ENCODE results near the gene FOXP1.

Gene FOXP1

DNA sequence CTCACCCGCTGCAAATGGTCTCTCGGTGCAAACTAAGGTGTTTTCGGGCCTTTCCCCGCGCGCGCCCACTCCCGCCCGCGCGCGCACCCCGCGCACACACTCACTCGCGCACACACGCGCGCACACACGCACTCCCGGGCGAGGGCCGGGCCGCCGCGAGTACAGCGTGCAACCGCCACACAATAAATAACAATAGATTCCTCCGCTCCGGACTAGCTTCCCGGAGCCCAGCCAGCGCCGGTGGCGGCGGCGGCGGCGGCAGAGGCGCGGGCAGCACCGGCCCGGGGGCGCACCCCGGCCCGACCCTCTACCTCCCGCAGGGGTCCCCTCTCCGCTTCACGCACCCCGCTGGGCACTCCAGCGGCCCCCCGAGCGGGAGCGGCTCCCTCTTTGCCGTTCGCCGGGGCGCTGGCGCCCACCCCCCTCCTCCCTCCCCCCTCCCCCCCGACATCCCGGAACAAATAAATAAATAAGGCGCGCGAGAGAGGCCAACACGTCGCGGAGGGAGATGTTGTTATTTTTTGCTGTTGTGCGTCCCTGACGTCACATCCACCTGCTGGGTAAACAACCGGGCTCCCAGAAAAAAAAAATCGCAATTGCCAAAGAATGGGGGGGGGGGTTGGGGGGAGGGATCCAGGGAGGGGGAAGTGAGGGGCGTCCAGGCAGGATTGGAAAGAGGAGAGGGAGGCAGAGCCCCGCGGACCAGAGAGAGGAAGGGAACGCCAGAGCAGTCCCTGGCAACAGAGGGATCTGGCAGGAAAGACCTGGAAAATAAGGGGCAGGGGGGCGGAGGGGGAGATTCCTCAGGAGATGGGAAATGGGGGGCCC lies at the start of gene FOXP1:
FOXP1 (minus strand) TSS at position 163 of the 828 bp plus-strand sequence. CDS start 385,347 bp downstream, outside the sequence.
- peak within 1 kb of the TSS; percentile 88 to 94 for H3K9ac ChIP-seq (ENCODE audit: low read depth in 1 of 2, low read length in 2 of 2)
- no peaks in the 10 kb centered on the region for H3K27me3 ChIP-seq (ENCODE audit: control insufficient read depth in 1 of 2, insufficient read depth in 2 of 2, low read length in 2 of 2)
- H3K36me3 ChIP-seq (ENCODE audit: control insufficient read depth in 1 of 2, insufficient read depth in 2 of 2, low read length in 2 of 2): no peaks in the 10 kb centered on the region

GRCh38 chr3:71629711-71630110 lies 46.2 kb upstream of the FOXP1 start:
- Histone ChIP-seq H3K9ac (ENCODE audit: low read depth in 1 of 2, low read length in 2 of 2) (no peak overlapping the region), H3K4me1 (ENCODE audit: control insufficient read depth in 1 of 2, insufficient read depth in 2 of 2, low read length in 2 of 2) (peaks cover 0 to 4% of the 10 kb centered on the region in 2 donors), H3K36me3 (ENCODE audit: control insufficient read depth in 1 of 2, insufficient read depth in 2 of 2, low read length in 2 of 2) (no peaks in the 10 kb centered on the region), H3K27ac (ENCODE audit: low read depth, low read length) (no peak overlapping the region), H3K9me3 (ENCODE audit: control insufficient read depth in 1 of 2, low read length in 2 of 2) (no peaks in the 10 kb centered on the region), H3K4me3 (ENCODE audit: low read depth in 1 of 2, low read length in 2 of 2) (no peak overlapping the region), H3K27me3 (ENCODE audit: control insufficient read depth in 1 of 2, insufficient read depth in 2 of 2, low read length in 2 of 2) (no peaks in the 10 kb centered on the region)

More for the DNA sequence above, at the start of gene FOXP1:
- H3K4me1 ChIP-seq (ENCODE audit: control insufficient read depth in 1 of 2, insufficient read depth in 2 of 2, low read length in 2 of 2): peaks cover 15 to 23% of the 10 kb centered on the region in 2 donors
- H3K4me3 ChIP-seq (ENCODE audit: low read depth in 1 of 2, low read length in 2 of 2): peak within 1 kb of the TSS; percentile 90 to 94
- peak within 1 kb of the TSS; percentile 84 for H3K27ac ChIP-seq (ENCODE audit: low read depth, low read length)
- H3K9me3 ChIP-seq (ENCODE audit: control insufficient read depth in 1 of 2, low read length in 2 of 2): no peaks in the 10 kb centered on the region

- Histone ChIP-seq H3K9ac (ENCODE audit: low read depth in 1 of 2, low read length in 2 of 2) (no peak overlapping the region), H3K4me1 (ENCODE audit: control insufficient read depth in 1 of 2, insufficient read depth in 2 of 2, low read length in 2 of 2) (peaks cover 0 to 4% of the 10 kb centered on the region in 2 donors), H3K27ac (ENCODE audit: low read depth, low read length) (no peak overlapping the region), H3K4me3 (ENCODE audit: low read depth in 1 of 2, low read length in 2 of 2) (no peak overlapping the region), H3K9me3 (ENCODE audit: control insufficient read depth in 1 of 2, low read length in 2 of 2) (no peaks in the 10 kb centered on the region), H3K36me3 (ENCODE audit: control insufficient read depth in 1 of 2, insufficient read depth in 2 of 2, low read length in 2 of 2) (no peaks in the 10 kb centered on the region), H3K27me3 (ENCODE audit: control insufficient read depth in 1 of 2, insufficient read depth in 2 of 2, low read length in 2 of 2) (no peaks in the 10 kb centered on the region)
These were observed 45.8 kb upstream of the FOXP1 start for GRCh38 chr3:71629289-71629688.

- H3K27ac ChIP-seq (ENCODE audit: low read depth, low read length): no peak overlapping the region
- H3K4me1 ChIP-seq (ENCODE audit: control insufficient read depth in 1 of 2, insufficient read depth in 2 of 2, low read length in 2 of 2): peaks cover 0 to 4% of the 10 kb centered on the region in 2 donors
- H3K36me3 ChIP-seq (ENCODE audit: control insufficient read depth in 1 of 2, insufficient read depth in 2 of 2, low read length in 2 of 2): no peaks in the 10 kb centered on the region
- no peaks in the 10 kb centered on the region for H3K9me3 ChIP-seq (ENCODE audit: control insufficient read depth in 1 of 2, low read length in 2 of 2)
- no peaks in the 10 kb centered on the region for H3K27me3 ChIP-seq (ENCODE audit: control insufficient read depth in 1 of 2, insufficient read depth in 2 of 2, low read length in 2 of 2)
- no peak overlapping the region for H3K9ac ChIP-seq (ENCODE audit: low read depth in 1 of 2, low read length in 2 of 2)
- no peak overlapping the region for H3K4me3 ChIP-seq (ENCODE audit: low read depth in 1 of 2, low read length in 2 of 2)
These were observed 45.0 kb upstream of the FOXP1 start for GRCh38 chr3:71628522-71628921.

GRCh38 chr3:71625676-71626075 lies 42.1 kb upstream of the FOXP1 start:
- H3K4me3 ChIP-seq (ENCODE audit: low read depth in 1 of 2, low read length in 2 of 2): no peak overlapping the region

DNA sequence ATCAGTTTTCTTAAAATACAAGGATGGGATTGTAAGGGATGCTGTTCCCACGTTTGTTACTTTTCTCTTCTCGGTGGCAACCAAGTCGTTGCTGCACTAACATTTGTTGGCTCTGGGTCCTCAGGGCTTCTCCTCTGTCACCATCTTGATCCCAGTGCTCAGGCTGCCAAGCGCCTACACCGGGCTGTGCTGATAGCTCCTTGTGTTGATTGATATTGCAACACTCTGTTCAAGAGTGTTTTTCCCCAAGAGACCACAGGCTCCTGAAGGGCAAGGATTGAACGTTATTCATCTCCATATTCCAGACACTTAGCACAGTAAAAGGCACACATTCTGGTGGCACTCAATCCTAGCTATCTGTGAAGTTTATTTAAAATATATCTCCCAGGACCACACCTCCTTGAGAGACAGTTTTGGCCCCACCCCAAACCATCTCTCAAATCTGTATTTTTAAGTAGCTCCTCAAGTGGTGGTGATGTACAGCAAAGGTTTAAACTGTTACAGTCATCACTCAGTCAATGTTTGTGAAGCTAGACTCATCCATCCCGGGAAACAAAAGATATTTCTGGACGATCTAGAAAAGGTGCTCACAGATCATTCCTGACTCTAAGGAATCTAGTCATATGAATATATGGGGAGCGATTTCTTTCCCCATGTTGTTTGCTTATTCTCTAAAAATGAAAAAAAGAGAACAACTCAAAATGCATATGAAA lies 38.5 kb upstream of the FOXP1 start:
- no peaks in the 10 kb centered on the region for H3K9me3 ChIP-seq (ENCODE audit: control insufficient read depth in 1 of 2, low read length in 2 of 2)
- no peaks in the 10 kb centered on the region for H3K36me3 ChIP-seq (ENCODE audit: control insufficient read depth in 1 of 2, insufficient read depth in 2 of 2, low read length in 2 of 2)
- no peaks in the 10 kb centered on the region for H3K4me1 ChIP-seq (ENCODE audit: control insufficient read depth in 1 of 2, insufficient read depth in 2 of 2, low read length in 2 of 2)
- no peak overlapping the region for H3K9ac ChIP-seq (ENCODE audit: low read depth in 1 of 2, low read length in 2 of 2)
- H3K27ac ChIP-seq (ENCODE audit: low read depth, low read length): no peak overlapping the region
- H3K4me3 ChIP-seq (ENCODE audit: low read depth in 1 of 2, low read length in 2 of 2): no peak overlapping the region
- peaks cover 0 to 5% of the 10 kb centered on the region in 2 donors for H3K27me3 ChIP-seq (ENCODE audit: control insufficient read depth in 1 of 2, insufficient read depth in 2 of 2, low read length in 2 of 2)

More at GRCh38 chr3:71625676-71626075, 42.1 kb upstream of the FOXP1 start:
- Histone ChIP-seq H3K9me3 (ENCODE audit: control insufficient read depth in 1 of 2, low read length in 2 of 2) (no peaks in the 10 kb centered on the region), H3K36me3 (ENCODE audit: control insufficient read depth in 1 of 2, insufficient read depth in 2 of 2, low read length in 2 of 2) (no peaks in the 10 kb centered on the region), H3K4me1 (ENCODE audit: control insufficient read depth in 1 of 2, insufficient read depth in 2 of 2, low read length in 2 of 2) (peaks cover 0 to 4% of the 10 kb centered on the region in 2 donors), H3K27me3 (ENCODE audit: control insufficient read depth in 1 of 2, insufficient read depth in 2 of 2, low read length in 2 of 2) (peaks cover 0 to 5% of the 10 kb centered on the region in 2 donors), H3K9ac (ENCODE audit: low read depth in 1 of 2, low read length in 2 of 2) (no peak overlapping the region), H3K27ac (ENCODE audit: low read depth, low read length) (no peak overlapping the region)

DNA sequence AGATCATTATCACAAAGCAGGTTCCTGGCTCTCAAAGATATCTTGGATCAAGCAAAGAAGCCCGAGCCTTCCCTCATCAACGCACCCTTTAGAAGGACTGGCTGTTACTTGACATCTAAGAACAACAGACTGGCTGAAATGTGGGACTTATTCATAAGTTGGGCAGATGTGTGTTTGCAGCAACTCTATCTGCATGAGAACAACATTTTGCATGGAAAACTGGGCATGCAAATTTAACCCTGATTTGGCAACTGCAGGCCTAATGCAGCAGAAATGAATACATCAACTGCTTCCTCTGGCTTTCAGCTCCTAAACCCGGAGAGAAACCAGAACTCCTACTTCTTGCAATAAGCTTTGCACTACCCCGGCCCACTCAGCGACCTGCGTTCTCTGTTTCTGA lies 35.0 kb upstream of the FOXP1 start:
- Histone ChIP-seq H3K36me3 (ENCODE audit: control insufficient read depth in 1 of 2, insufficient read depth in 2 of 2, low read length in 2 of 2) (no peaks in the 10 kb centered on the region), H3K4me1 (ENCODE audit: control insufficient read depth in 1 of 2, insufficient read depth in 2 of 2, low read length in 2 of 2) (no peaks in the 10 kb centered on the region), H3K27ac (ENCODE audit: low read depth, low read length) (no peak overlapping the region), H3K9ac (ENCODE audit: low read depth in 1 of 2, low read length in 2 of 2) (no peak overlapping the region), H3K9me3 (ENCODE audit: control insufficient read depth in 1 of 2, low read length in 2 of 2) (no peaks in the 10 kb centered on the region), H3K4me3 (ENCODE audit: low read depth in 1 of 2, low read length in 2 of 2) (no peak overlapping the region), H3K27me3 (ENCODE audit: control insufficient read depth in 1 of 2, insufficient read depth in 2 of 2, low read length in 2 of 2) (peaks cover 0 to 5% of the 10 kb centered on the region in 2 donors)

GRCh38 chr3:71616571-71617021 lies 33.1 kb upstream of the FOXP1 start:
- H3K27me3 ChIP-seq (ENCODE audit: control insufficient read depth in 1 of 2, insufficient read depth in 2 of 2, low read length in 2 of 2): peaks cover 0 to under 1% of the 10 kb centered on the region in 2 donors
- H3K4me1 ChIP-seq (ENCODE audit: control insufficient read depth in 1 of 2, insufficient read depth in 2 of 2, low read length in 2 of 2): no peaks in the 10 kb centered on the region
- no peak overlapping the region for H3K9ac ChIP-seq (ENCODE audit: low read depth in 1 of 2, low read length in 2 of 2)
- no peaks in the 10 kb centered on the region for H3K36me3 ChIP-seq (ENCODE audit: control insufficient read depth in 1 of 2, insufficient read depth in 2 of 2, low read length in 2 of 2)
- no peak overlapping the region for H3K4me3 ChIP-seq (ENCODE audit: low read depth in 1 of 2, low read length in 2 of 2)
- H3K27ac ChIP-seq (ENCODE audit: low read depth, low read length): no peak overlapping the region
- H3K9me3 ChIP-seq (ENCODE audit: control insufficient read depth in 1 of 2, low read length in 2 of 2): peaks cover 0 to 3% of the 10 kb centered on the region in 2 donors

- Histone ChIP-seq H3K9me3 (ENCODE audit: control insufficient read depth in 1 of 2, low read length in 2 of 2) (peaks cover 0 to 3% of the 10 kb centered on the region in 2 donors), H3K4me3 (ENCODE audit: low read depth in 1 of 2, low read length in 2 of 2) (no peak overlapping the region), H3K9ac (ENCODE audit: low read depth in 1 of 2, low read length in 2 of 2) (no peak overlapping the region), H3K27ac (ENCODE audit: low read depth, low read length) (no peak overlapping the region), H3K36me3 (ENCODE audit: control insufficient read depth in 1 of 2, insufficient read depth in 2 of 2, low read length in 2 of 2) (no peaks in the 10 kb centered on the region), H3K4me1 (ENCODE audit: control insufficient read depth in 1 of 2, insufficient read depth in 2 of 2, low read length in 2 of 2) (no peaks in the 10 kb centered on the region), H3K27me3 (ENCODE audit: control insufficient read depth in 1 of 2, insufficient read depth in 2 of 2, low read length in 2 of 2) (no peaks in the 10 kb centered on the region)
These were observed 31.3 kb upstream of the FOXP1 start for GRCh38 chr3:71614869-71615268.

- Histone ChIP-seq H3K4me1 (ENCODE audit: control insufficient read depth in 1 of 2, insufficient read depth in 2 of 2, low read length in 2 of 2) (no peaks in the 10 kb centered on the region), H3K4me3 (ENCODE audit: low read depth in 1 of 2, low read length in 2 of 2) (no peak overlapping the region), H3K36me3 (ENCODE audit: control insufficient read depth in 1 of 2, insufficient read depth in 2 of 2, low read length in 2 of 2) (no peaks in the 10 kb centered on the region), H3K27ac (ENCODE audit: low read depth, low read length) (no peak overlapping the region), H3K9me3 (ENCODE audit: control insufficient read depth in 1 of 2, low read length in 2 of 2) (peaks cover 0 to 3% of the 10 kb centered on the region in 2 donors), H3K9ac (ENCODE audit: low read depth in 1 of 2, low read length in 2 of 2) (no peak overlapping the region), H3K27me3 (ENCODE audit: control insufficient read depth in 1 of 2, insufficient read depth in 2 of 2, low read length in 2 of 2) (no peaks in the 10 kb centered on the region)
These were observed 30.9 kb upstream of the FOXP1 start for GRCh38 chr3:71614426-71614825.

Data from duodenal mucosa (tissue), 2 donors.